MM.1S (cell line): ENCODE measurements around the gene SNAI3.
"Not testable (repeated sequence)": the region's sequence is repeated elsewhere in the genome, so short reads cannot be mapped to it uniquely, and the experiment has no call there.

Experiments used
- DNase-seq: peaks from one replicate; pipeline ENCODE4 v3.0.0-alpha.2; 2015
- H2AFZ ChIP-seq: fragments of 300-600 bp; sonication (generic); 2 replicates; pipeline ENCODE4 v1.6.0; 2016; ENCODE audit warnings: antibody characterized with exemption, low read length
- H3F3A ChIP-seq: fragments of 300-600 bp; sonication (generic); 2 replicates; pipeline ENCODE4 v1.6.1; 2016; ENCODE audit warnings: mild to moderate bottlenecking, antibody characterized with exemption, low read length, moderate library complexity, mixed read lengths; ENCODE audit not compliant: insufficient read depth
- H3K27ac ChIP-seq: fragments of 300-600 bp; sonication (generic); 2 replicates; pipeline ENCODE4 v1.5.1; 2016; ENCODE audit warnings: mild to moderate bottlenecking, low read length
- H3K27me3 ChIP-seq: fragments of 300-600 bp; sonication (generic); replicated peaks from 2 replicates; pipeline ENCODE4 v1.6.0; 2016; ENCODE audit warnings: low read length; ENCODE audit not compliant: insufficient read depth
- H3K36me3 ChIP-seq: fragments of 300-600 bp; sonication (generic); replicated peaks from 2 replicates; pipeline ENCODE4 v1.6.1; 2016; ENCODE audit warnings: mild to moderate bottlenecking, low read length, mixed read lengths; ENCODE audit not compliant: insufficient read depth
- H3K4me1 ChIP-seq: fragments of 300-600 bp; sonication (generic); 2 replicates; pipeline ENCODE4 v1.6.1; 2016; ENCODE audit warnings: low read length, mixed read lengths
- H3K4me2 ChIP-seq: fragments of 300-600 bp; sonication (generic); 2 replicates; pipeline ENCODE4 v1.6.0; 2016; ENCODE audit warnings: low read depth, low read length
- H3K4me3 ChIP-seq: fragments of 300-600 bp; sonication (generic); 2 replicates; pipeline ENCODE4 v1.5.1; 2016; ENCODE audit warnings: low read length, mixed read lengths
- H3K79me2 ChIP-seq: fragments of 300-600 bp; sonication (generic); 2 replicates; pipeline ENCODE4 v1.6.1; 2016; ENCODE audit warnings: mixed run types, low read length, mixed read lengths
- H3K9ac ChIP-seq: fragments of 300-600 bp; sonication (generic); 2 replicates; pipeline ENCODE4 v1.6.1; 2016; ENCODE audit warnings: low read length, mixed read lengths
- H3K9me2 ChIP-seq: fragments of 300-600 bp; sonication (generic); replicated peaks from 2 replicates; pipeline ENCODE4 v1.6.1; 2016; ENCODE audit warnings: mild to moderate bottlenecking, low read length, mixed read lengths; ENCODE audit not compliant: insufficient read depth
- H3K9me3 ChIP-seq: fragments of 300-600 bp; sonication (generic); replicated peaks from 2 replicates; pipeline ENCODE4 v1.6.1; 2016; ENCODE audit warnings: mild to moderate bottlenecking, low read length, mixed read lengths; ENCODE audit not compliant: insufficient read depth
- H4K20me1 ChIP-seq: fragments of 300-600 bp; sonication (generic); 2 replicates; pipeline ENCODE4 v1.6.1; 2016; ENCODE audit warnings: mild to moderate bottlenecking, low read length, moderate library complexity, mixed read lengths; ENCODE audit not compliant: insufficient read depth
- CTCF ChIP-seq: fragments of 300-600 bp; sonication (generic); IDR thresholded peaks from 2 replicates; pipeline ENCODE4 v1.5.1; 2016; ENCODE audit warnings: antibody characterized with exemption, low read length, mixed read lengths
- EZH2 ChIP-seq: fragments of 300-600 bp; sonication (generic); optimal IDR thresholded peaks from 2 replicates; pipeline ENCODE3; 2017; ENCODE audit warnings: low read depth, mild to moderate bottlenecking, antibody characterized with exemption, low read length, mixed read lengths
- EZH2phosphoT487 ChIP-seq: fragments of 300-600 bp; sonication (generic); IDR thresholded peaks from 2 replicates; pipeline ENCODE4 v1.6.1; 2018; ENCODE audit warnings: antibody characterized with exemption, low read length

SNAI3 gene

GRCh38 chr16:88671806-88672205 is 14.5 kb downstream of the SNAI3 start:
- TF ChIP-seq EZH2 (no peak), CTCF (no peak), EZH2phosphoT487 (no peak)
- DNase-seq: no peak
- no peak overlapping the region for H3K4me2 ChIP-seq
- no peaks in the 10 kb centered on the region for H3K4me1 ChIP-seq
- H3K4me3 ChIP-seq: no peak overlapping the region
- H3F3A ChIP-seq: no peaks in the 10 kb centered on the region
- no peaks in the 10 kb centered on the region for H3K27me3 ChIP-seq
- no peak overlapping the region for H2AFZ ChIP-seq
- no peaks in the 10 kb centered on the region for H3K36me3 ChIP-seq
- no peaks in the 10 kb centered on the region for H4K20me1 ChIP-seq
- no peak overlapping the region for H3K27ac ChIP-seq
- no peak overlapping the region for H3K9ac ChIP-seq
- no peaks in the 10 kb centered on the region for H3K9me2 ChIP-seq
- no peaks in the 10 kb centered on the region for H3K79me2 ChIP-seq
- no peaks in the 10 kb centered on the region for H3K9me3 ChIP-seq

- TF ChIP-seq CTCF (no peak), EZH2phosphoT487 (no peak)
- no peak for DNase-seq
- Histone ChIP-seq H4K20me1 (no peaks in the 10 kb centered on the region), H3F3A (no peaks in the 10 kb centered on the region), H3K4me3 (no peak overlapping the region), H3K27me3 (no peaks in the 10 kb centered on the region), H3K9me3 (no peaks in the 10 kb centered on the region), H3K9me2 (no peaks in the 10 kb centered on the region), H3K36me3 (no peaks in the 10 kb centered on the region), H3K9ac (no peak overlapping the region), H3K4me2 (no peak overlapping the region), H3K79me2 (no peaks in the 10 kb centered on the region), H3K27ac (no peak overlapping the region), H3K4me1 (no peaks in the 10 kb centered on the region), H2AFZ (no peak overlapping the region)
Observed at GRCh38 chr16:88669980-88670379, 16.3 kb downstream of the SNAI3 start.

GRCh38 chr16:88669493-88669892 is 16.8 kb downstream of the SNAI3 start:
- not testable (repeated sequence) for H3K9me2 ChIP-seq, H3K27me3 ChIP-seq, H3F3A ChIP-seq, H3K9ac ChIP-seq, H3K4me1 ChIP-seq, H3K36me3 ChIP-seq, H3K4me3 ChIP-seq, H4K20me1 ChIP-seq, H3K79me2 ChIP-seq, H3K9me3 ChIP-seq, H3K4me2 ChIP-seq, DNase-seq, H3K27ac ChIP-seq, H2AFZ ChIP-seq

- no peaks in the 10 kb centered on the region for H3K9me2 ChIP-seq
Observed at GRCh38 chr16:88667461-88667860, 18.8 kb downstream of the SNAI3 start.

More at GRCh38 chr16:88667461-88667860, 18.8 kb downstream of the SNAI3 start:
- Histone ChIP-seq H3F3A (no peaks in the 10 kb centered on the region), H4K20me1 (no peaks in the 10 kb centered on the region), H3K79me2 (peaks cover 4% of the 10 kb centered on the region), H3K4me1 (no peaks in the 10 kb centered on the region), H3K4me3 (no peak overlapping the region), H2AFZ (no peak overlapping the region), H3K9me3 (no peaks in the 10 kb centered on the region), H3K36me3 (no peaks in the 10 kb centered on the region), H3K27me3 (no peaks in the 10 kb centered on the region), H3K9ac (no peak overlapping the region), H3K27ac (no peak overlapping the region), H3K4me2 (no peak overlapping the region)
- no peak for DNase-seq
- TF ChIP-seq EZH2 (no peak), CTCF (no peak), EZH2phosphoT487 (no peak)
